Measurements from ENCODE around the gene ZFHX3. TPM values are rescaled to one million over a fixed set of nuclear protein-coding genes. Genes with fewer than 3 reads are reported as not detected.

Gene ZFHX3
- total RNA-seq, 1 donor from 2014 or later, result 48.5 TPM

GRCh38 chr16:73066927-73067670 is 19.2 kb upstream of the ZFHX3 start:
- Mint-ChIP-seq H3K27me3 (peaks cover 65% of the 10 kb centered on the region), H3K36me3 (no peaks in the 10 kb centered on the region), H3K9me3 (no peaks in the 10 kb centered on the region), H3K4me3 (peak overlapping the region; percentile 54), H3K27ac (no peak overlapping the region), H3K4me1 (ENCODE audit: unreplicated experiment) (peaks cover 65% of the 10 kb centered on the region)
- TF ChIP-seq CTCF (conservative IDR thresholded peaks at IDR 0.05), result no peak
- DNase-seq (ENCODE audit: extremely low spot score, unreplicated experiment), result no peak

- Mint-ChIP-seq H3K9me3 (no peaks in the 10 kb centered on the region), H3K4me3 (peak overlapping the region; percentile 81), H3K4me1 (ENCODE audit: unreplicated experiment) (peaks cover 64% of the 10 kb centered on the region), H3K36me3 (no peaks in the 10 kb centered on the region), H3K27me3 (peaks cover 70% of the 10 kb centered on the region), H3K27ac (peak overlapping the region; percentile 34)
- DNase-seq (ENCODE audit: extremely low spot score, unreplicated experiment), result no peak
- no peak for TF ChIP-seq CTCF (conservative IDR thresholded peaks at IDR 0.05)
These were observed 18.5 kb upstream of the ZFHX3 start for GRCh38 chr16:73066331-73066926.

- H3K9me3 Mint-ChIP-seq, result no peaks in the 10 kb centered on the region
- H3K4me3 Mint-ChIP-seq, result peak overlapping the region; percentile 81
- TF ChIP-seq CTCF (conservative IDR thresholded peaks at IDR 0.05), result no peak
- peak overlapping the region; percentile 78 for H3K27ac Mint-ChIP-seq
- no peaks in the 10 kb centered on the region for H3K36me3 Mint-ChIP-seq
- no peak for DNase-seq (ENCODE audit: extremely low spot score, unreplicated experiment)
- peaks cover 73% of the 10 kb centered on the region for H3K27me3 Mint-ChIP-seq
- peaks cover 63% of the 10 kb centered on the region for H3K4me1 Mint-ChIP-seq (ENCODE audit: unreplicated experiment)
These were observed 17.9 kb upstream of the ZFHX3 start for GRCh38 chr16:73065632-73066330.

GRCh38 chr16:73064994-73065545 is 17.1 kb upstream of the ZFHX3 start:
- peaks cover 75% of the 10 kb centered on the region for H3K27me3 Mint-ChIP-seq
- H3K27ac Mint-ChIP-seq, result peak overlapping the region; percentile 78
- no peak for DNase-seq (ENCODE audit: extremely low spot score, unreplicated experiment)

More at GRCh38 chr16:73064994-73065545, 17.1 kb upstream of the ZFHX3 start:
- Mint-ChIP-seq H3K36me3 (no peaks in the 10 kb centered on the region), H3K4me3 (peak overlapping the region; percentile 81), H3K4me1 (ENCODE audit: unreplicated experiment) (peaks cover 63% of the 10 kb centered on the region), H3K9me3 (no peaks in the 10 kb centered on the region)
- no peak for TF ChIP-seq CTCF (conservative IDR thresholded peaks at IDR 0.05)

Measured in type B pancreatic cell (in vitro differentiated cells).